MCF 10A (cell line): ENCODE measurements around the gene MFSD6. TPM values are rescaled to one million over a fixed set of nuclear protein-coding genes. Genes with fewer than 3 reads are reported as not detected.
A peak's percentile ranks its signal among the peaks of the same experiment; 100 is the strongest.
"Not testable (repeated sequence)": the region's sequence is repeated elsewhere in the genome, so short reads cannot be mapped to it uniquely, and the experiment has no call there.

Experiments
- BruUV-seq: library from RNA; stranded (reverse); fragments of 400-500 nt; replicated peaks from 2 replicates; lab custom pipeline; 2021; lab: Mats Ljungman, UMichigan
- CTCF ChIA-PET: fragments of 300-600 bp; sonication (Branson Sonifier 250); formaldehyde crosslinking; extraction: SDS; loops from one replicate; lab custom pipeline; 2021; ENCODE audit warnings: antibody characterized with exemption, inconsistent platforms; lab: Yijun Ruan, JAX
- POLR2A ChIA-PET: fragments of 300-600, 350-650 bp; sonication (Branson Sonifier 250); formaldehyde crosslinking; extraction: SDS; loops from one replicate; lab custom pipeline; 2020; ENCODE audit warnings: antibody characterized with exemption, inconsistent platforms; lab: Yijun Ruan, JAX
- DNase-seq: peaks from one replicate; pipeline ENCODE4 v3.0.0-alpha.2; 2018; ENCODE audit not compliant: unreplicated experiment
- H3K27ac Mint-ChIP-seq: one replicate; pipeline ENCODE4 v1.8.0; 2022; ENCODE audit warnings: mild to moderate bottlenecking, low read depth, mixed read lengths; ENCODE audit not compliant: unreplicated experiment
- H3K27me3 Mint-ChIP-seq: one replicate; pipeline ENCODE4 v1.8.0; 2022; ENCODE audit warnings: mixed read lengths; ENCODE audit not compliant: insufficient read depth, unreplicated experiment
- H3K36me3 Mint-ChIP-seq: one replicate; pipeline ENCODE4 v1.8.0; 2022; ENCODE audit warnings: mild to moderate bottlenecking, moderate library complexity, mixed read lengths; ENCODE audit not compliant: insufficient read depth, unreplicated experiment
- H3K4me1 Mint-ChIP-seq: one replicate; pipeline ENCODE4 v1.8.0; 2022; ENCODE audit warnings: mixed read lengths; ENCODE audit not compliant: insufficient read depth, unreplicated experiment
- H3K4me3 Mint-ChIP-seq: one replicate; pipeline ENCODE4 v1.8.0; 2022; ENCODE audit warnings: mild to moderate bottlenecking, moderate library complexity, mixed read lengths; ENCODE audit not compliant: unreplicated experiment
- H3K9me3 Mint-ChIP-seq: one replicate; pipeline ENCODE4 v1.8.0; 2022; ENCODE audit warnings: mixed read lengths; ENCODE audit not compliant: unreplicated experiment
- CTCF ChIP-seq: fragments of 200-600 bp; IDR thresholded peaks from one replicate; pipeline ENCODE4 v1.8.0; 2022; ENCODE audit warnings: antibody characterized with exemption, mild to moderate bottlenecking; ENCODE audit not compliant: unreplicated experiment
- intact Hi-C: fragments of 100-400 bp; cut with micrococcal nuclease; formaldehyde crosslinking; loops from 2 replicates; pipeline ENCODE4 v1.14.1; 2022
- total RNA-seq: library from RNA; stranded (reverse); gene quantifications from 2 replicates; pipeline ENCODE4 v1.2.3, GENCODE V29; 2022

The MFSD6 gene
- total RNA-seq, 1 experiment from 2014 or later = 19.7 TPM

DNA sequence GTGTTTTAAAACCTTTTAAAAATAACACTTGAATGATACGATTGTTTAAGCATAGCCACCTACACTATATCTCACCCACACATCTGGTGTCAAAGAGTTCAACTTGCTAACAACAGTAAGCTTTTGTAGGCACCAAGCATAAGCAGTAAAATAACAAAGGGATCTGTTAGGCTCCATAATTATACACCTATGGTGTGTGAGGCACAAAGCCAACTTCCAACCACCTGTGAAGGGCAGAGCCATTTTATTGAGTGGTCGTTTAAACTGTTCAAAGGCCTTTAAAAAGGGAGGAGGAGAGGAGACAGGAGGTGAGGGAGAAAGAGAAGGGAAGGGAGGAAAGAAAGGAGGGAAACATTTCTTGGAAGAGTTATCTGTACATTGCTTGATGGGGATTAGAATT, 98.5 kb downstream of the MFSD6 start:
- peaks cover 9% of the 10 kb centered on the region for H3K4me1 Mint-ChIP-seq
- H3K4me3 Mint-ChIP-seq = no peak overlapping the region
- no peak for DNase-seq
- H3K27me3 Mint-ChIP-seq = no peaks in the 10 kb centered on the region
- no TSS peak for BruUV-seq
- no peaks in the 10 kb centered on the region for H3K9me3 Mint-ChIP-seq
- peak overlapping the region; percentile 10 for H3K27ac Mint-ChIP-seq
- POLR2A ChIA-PET = interaction anchor here (0.6 to 1.6 kb wide), 2 partner anchors 51 to 123 kb away, joined by 3 read pairs; no protein-coding TSS in a partner anchor
- TF ChIP-seq CTCF = no peak
- intact Hi-C loops = no loop called here
- CTCF ChIA-PET = interaction anchor here (0.5 to 2.6 kb wide), 2 partner anchors 10 to 124 kb away, joined by 3 to 17 read pairs; no protein-coding TSS in a partner anchor
- peaks cover 32% of the 10 kb centered on the region for H3K36me3 Mint-ChIP-seq

- POLR2A ChIA-PET = interaction anchor here (0.6 to 1.6 kb wide), 2 partner anchors 52 to 124 kb away, joined by 3 read pairs; no protein-coding TSS in a partner anchor
- CTCF ChIA-PET = interaction anchor here (0.5 to 2.6 kb wide), 2 partner anchors 10 to 124 kb away, joined by 3 to 17 read pairs; no protein-coding TSS in a partner anchor
- H3K36me3 Mint-ChIP-seq = peaks cover 32% of the 10 kb centered on the region
- no peak overlapping the region for H3K4me3 Mint-ChIP-seq
- no peak for TF ChIP-seq CTCF
- no peaks in the 10 kb centered on the region for H3K9me3 Mint-ChIP-seq
- no TSS peak for BruUV-seq
- peak overlapping the region; percentile 10 for H3K27ac Mint-ChIP-seq
- no peaks in the 10 kb centered on the region for H3K27me3 Mint-ChIP-seq
- intact Hi-C loops = no loop called here
- DNase-seq = no peak
- peaks cover 9% of the 10 kb centered on the region for H3K4me1 Mint-ChIP-seq
Observed at GRCh38 chr2:190507135-190507534, 99.0 kb downstream of the MFSD6 start.

DNA sequence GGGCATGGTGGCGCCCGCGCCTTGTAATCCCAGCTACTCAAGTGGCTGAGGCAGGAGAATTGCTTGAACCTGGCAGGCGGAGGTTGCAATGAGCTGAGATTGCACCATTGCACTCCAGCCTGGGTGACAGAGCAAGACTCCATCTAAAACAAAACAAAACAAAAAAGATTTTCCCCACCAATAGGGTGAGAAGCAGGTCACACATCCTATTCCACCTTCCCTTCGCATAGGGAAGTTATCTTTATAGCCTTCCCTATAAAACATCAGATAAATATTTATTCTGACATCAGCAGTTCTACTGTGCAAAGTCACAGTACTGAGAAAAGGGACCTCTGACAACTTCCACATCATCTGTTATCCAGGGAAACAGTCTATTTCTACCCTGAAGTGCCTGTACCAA, 101.7 kb downstream of the MFSD6 start:
- H3K27me3 Mint-ChIP-seq, POLR2A ChIA-PET, H3K9me3 Mint-ChIP-seq, BruUV-seq, DNase-seq, H3K4me3 Mint-ChIP-seq, H3K4me1 Mint-ChIP-seq, H3K27ac Mint-ChIP-seq: not testable (repeated sequence)
- peaks cover 42% of the 10 kb centered on the region for H3K36me3 Mint-ChIP-seq
- CTCF ChIA-PET = interaction anchor here (0.7 to 7.7 kb wide), 9 partner anchors 26 to 170 kb away, joined by 3 to 91 read pairs (median 5); no protein-coding TSS in a partner anchor
- intact Hi-C loops = loop anchor here (5.0 kb wide), 1 partner anchor 423 kb away; no protein-coding TSS in a partner anchor

GRCh38 chr2:190511104-190511503, 102.9 kb downstream of the MFSD6 start:
- H3K4me3 Mint-ChIP-seq = no peak overlapping the region
- peaks cover 36% of the 10 kb centered on the region for H3K36me3 Mint-ChIP-seq
- no peaks in the 10 kb centered on the region for H3K27me3 Mint-ChIP-seq
- no peaks in the 10 kb centered on the region for H3K9me3 Mint-ChIP-seq
- intact Hi-C loops = loop anchor here (1.0 to 5.0 kb wide), 2 partner anchors 128 to 424 kb away; no protein-coding TSS in a partner anchor
- H3K27ac Mint-ChIP-seq = no peak overlapping the region
- CTCF ChIA-PET = interaction anchor here (0.6 to 7.7 kb wide), 13 partner anchors 27 to 423 kb away, joined by 3 to 91 read pairs (median 3); no protein-coding TSS in a partner anchor
- TF ChIP-seq CTCF = peak; percentile 27
- H3K4me1 Mint-ChIP-seq = peaks cover 6% of the 10 kb centered on the region
- no TSS peak for BruUV-seq
- DNase-seq = peak; percentile 39
- POLR2A ChIA-PET = interaction anchor here (0.7 kb wide), 1 partner anchor 19 kb away, joined by 3 read pairs; no protein-coding TSS in a partner anchor
